ENCODE measurements around the gene ADAMTSL1.

- TF ChIP-seq CTCF (IDR thresholded peaks at IDR 0.05; ENCODE audit: poor library complexity, severe bottlenecking) = no peak
- TF ChIP-seq POLR2AphosphoS5 (IDR thresholded peaks at IDR 0.05) = no peak
Measured at GRCh38 chr9:18786911-18787650, 313.1 kb downstream of the ADAMTSL1 start.

Data from neural cell (in vitro differentiated cells).